HCEC 1CT (cell line): ENCODE measurements around the gene RIMBP2.
"Not testable (repeated sequence)": the region's sequence is repeated elsewhere in the genome, so short reads cannot be mapped to it uniquely, and the experiment has no call there.

Experiments used
- DNase-seq: peaks from one replicate; pipeline ENCODE4 v3.0.0-alpha.2; 2017

RIMBP2 gene

DNA sequence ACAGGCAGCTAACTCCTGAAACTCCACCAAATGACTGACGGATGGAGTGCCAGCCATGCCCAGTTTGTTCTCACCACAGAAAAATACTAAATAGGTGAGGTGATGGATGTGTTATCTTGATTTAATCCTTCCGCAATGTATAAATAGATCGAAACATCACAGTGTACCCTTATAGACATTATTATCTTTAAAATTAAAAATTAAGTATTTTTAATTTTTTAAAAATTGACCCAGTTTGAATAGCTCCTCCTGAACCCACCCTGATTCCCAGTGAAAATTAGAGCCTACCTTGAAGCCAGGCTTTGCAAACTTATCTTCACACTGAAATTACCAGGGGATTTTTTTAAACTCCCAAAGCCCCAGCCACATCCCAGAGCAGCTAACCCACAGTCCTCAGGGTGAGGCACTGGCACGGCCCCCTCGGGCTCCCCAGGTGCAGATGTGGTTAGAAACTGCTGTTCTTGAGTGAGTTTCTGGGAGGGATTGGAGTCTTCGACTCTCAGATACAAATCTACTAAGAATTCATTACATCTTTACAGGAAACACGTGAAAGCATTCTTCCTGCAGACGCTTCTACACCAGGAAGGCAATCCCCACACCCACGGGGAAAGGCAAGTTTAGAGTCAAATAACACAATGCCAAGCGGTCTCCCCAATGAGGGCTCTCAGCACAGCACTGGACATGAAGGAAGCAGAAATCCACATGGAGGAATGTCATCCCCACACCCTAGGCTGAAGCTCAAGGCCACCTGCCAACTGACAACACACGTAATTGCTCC is 126.4 kb downstream of the RIMBP2 start:
- DNase-seq: no peak

DNA sequence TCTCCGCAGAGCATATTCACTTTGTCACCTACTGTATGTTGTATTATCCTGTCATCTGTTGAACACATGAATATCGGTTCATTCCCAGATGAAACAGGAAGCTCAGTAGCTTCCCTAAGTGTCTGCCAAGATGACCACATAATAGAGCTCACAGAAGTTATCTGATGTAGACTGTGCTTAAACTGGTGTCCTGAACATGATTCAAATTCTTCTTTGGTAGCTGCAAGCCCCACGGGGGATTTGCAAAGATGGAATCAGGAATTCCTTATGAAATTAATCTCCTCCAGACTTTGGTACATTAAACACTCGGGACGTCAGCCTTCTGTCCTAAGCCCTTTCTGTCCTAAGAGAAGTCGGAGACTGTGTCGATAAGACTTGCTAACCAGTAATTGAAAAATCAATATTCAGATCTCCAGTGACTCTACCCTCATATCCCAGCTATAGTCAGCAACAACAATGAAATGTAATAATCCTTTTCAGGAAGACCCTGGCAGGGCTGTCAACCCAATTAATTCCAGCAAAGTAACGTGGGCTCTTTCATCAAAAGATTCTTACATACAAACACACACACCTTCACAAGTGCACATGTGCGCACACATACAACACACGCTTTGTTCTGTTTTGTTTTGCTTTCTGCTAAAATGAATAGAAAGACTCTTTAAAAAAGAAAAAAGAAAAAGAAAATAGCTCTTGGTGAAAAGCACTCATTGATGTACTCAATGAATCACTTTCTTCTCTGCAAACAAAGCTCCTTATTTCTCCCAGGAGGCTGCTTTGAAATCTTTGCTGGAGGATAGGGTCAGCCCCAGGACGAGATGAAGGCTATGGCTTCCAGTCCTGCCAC is 127.2 kb downstream of the RIMBP2 start:
- no peak for DNase-seq

DNA sequence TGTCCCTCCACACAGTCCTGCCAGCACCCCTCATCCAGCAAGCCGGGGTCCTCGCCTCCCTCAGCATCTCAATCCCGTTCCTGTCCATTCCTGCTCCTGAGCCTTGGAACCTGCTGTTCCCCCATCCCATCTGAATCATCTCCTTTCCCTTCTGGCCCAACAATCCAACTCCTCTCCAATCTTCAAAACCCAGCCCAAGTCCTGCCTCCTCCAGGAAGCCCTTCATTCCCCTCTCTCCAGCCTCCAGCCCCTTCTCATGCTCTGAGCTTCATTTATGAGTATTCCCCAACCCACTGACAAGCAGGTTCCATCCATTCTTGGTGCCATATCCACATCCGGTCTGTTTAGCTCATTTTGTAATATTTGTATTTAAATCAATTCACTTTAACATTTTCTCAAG is 128.1 kb downstream of the RIMBP2 start:
- DNase-seq: no peak

DNA sequence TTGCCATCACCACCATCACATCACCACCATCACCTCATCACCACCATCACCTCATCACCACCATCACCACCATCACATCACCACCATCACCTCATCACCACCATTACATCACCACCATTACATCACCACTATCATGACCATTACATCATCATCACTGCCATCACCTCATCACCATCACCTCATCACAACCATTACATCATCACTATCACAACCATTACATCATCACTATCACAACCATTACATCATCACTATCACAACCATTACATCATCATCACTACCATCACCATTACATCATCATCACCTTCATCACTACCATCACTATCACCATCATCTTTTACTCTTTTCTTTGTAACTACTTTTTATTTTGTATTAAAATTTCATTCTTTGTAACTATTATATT is 131.6 kb downstream of the RIMBP2 start:
- not testable (repeated sequence) for DNase-seq

DNA sequence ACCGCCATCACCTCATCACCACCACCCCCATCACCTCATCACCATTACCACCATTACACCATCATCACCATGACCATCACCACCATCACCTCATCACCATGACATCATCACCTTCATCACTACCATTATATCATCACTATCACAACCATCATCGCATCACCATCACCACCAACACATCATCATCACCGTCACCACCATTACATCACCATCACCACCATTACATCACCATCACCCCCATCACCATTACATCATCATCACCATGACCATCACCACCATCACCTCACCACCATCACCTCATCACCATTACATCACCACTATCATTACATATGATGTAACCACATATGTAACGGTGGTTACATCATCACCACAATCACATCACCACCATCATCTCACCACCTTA is 132.3 kb downstream of the RIMBP2 start:
- DNase-seq: no peak

DNA sequence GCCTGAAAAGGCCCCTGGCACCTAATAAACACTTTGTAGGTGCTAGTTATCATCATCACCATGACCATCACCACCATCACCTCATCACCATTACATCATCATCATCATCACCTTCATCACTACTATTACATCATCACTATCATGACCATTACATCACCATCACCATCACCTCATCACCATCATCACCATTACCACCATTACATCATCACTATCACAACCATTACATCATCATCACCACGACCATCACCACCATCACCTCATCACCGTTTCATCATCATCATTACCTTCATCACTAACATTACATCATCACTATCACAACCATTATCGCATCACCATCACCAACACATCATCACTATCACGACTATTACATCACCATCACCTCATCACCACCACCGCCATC is 132.8 kb downstream of the RIMBP2 start:
- no peak for DNase-seq

DNA sequence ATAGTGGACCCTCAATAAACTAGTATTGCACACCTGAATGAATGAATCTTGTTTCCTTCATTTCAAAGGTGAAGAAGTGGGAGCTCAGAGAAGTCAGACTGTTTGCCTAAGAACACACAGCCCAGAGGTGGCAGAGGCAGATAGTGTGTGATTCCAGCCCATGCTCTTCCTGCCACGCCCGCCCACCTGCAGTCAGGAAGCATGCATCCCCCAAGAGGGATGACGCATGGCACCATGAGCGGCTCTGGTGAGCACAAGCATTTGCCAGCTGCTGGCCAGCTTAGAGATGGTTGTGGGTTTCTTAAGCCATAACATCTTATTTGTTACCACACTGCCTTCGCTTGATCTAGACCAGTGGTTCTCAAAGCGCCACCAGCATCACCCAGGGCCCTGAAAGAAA is 133.8 kb downstream of the RIMBP2 start:
- DNase-seq: no peak

DNA sequence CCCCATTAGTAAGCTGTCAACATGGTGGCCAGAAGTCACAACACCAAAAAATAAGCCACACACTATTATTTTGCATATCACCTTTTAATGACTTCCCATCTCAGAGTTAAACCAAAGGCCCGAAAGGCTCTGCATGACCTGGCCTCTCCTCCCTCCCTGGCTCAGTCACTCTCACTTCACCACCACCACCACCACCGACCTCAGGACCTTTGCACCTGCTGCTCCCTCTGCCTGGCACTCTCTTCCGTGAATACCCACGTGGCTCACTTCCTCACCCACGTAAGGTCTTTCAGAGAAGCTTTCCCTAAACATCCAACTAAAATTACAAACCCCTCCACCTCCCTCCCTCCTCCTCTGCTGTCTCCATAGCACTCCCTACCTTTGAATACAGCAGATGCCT is 134.3 kb downstream of the RIMBP2 start:
- no peak for DNase-seq

DNA sequence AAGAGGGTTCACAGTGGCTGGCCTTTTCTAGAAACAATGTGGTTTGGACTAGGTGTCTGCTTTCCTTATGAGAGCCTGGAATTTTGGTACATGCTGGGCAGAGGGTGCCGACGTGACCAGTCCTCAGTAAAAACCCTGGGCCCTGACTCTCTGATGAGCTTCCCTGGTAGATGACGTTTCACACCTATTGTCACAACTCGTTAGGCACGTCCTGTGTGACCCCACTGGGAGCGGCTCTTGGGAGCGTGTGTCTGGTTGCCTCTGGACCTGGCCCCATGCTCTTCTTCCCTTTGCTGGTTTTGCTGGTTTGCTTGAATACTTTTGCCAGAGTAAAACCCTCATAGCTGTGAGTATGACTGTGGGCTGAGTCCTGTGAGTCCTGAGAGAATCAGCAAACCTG is 136.9 kb downstream of the RIMBP2 start:
- DNase-seq: no peak

DNA sequence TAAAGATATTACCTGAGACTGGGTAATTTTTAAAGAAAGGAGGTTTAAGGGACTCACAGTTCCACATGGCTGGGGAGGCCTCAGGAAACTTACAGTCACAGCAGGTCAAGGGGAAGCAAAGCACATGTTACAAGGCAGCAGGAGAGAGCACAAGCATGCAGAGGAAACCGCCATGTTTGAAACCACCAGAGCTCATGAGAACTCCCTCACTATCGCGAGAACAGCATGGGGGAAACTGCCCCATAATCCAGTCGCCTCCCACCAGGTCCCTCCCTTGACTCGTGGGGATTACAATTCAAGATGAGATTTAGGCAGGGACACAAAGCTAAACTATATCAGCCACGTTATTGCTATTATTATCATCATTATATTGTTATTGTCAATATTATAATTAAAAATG is 138.7 kb downstream of the RIMBP2 start:
- no peak for DNase-seq

DNA sequence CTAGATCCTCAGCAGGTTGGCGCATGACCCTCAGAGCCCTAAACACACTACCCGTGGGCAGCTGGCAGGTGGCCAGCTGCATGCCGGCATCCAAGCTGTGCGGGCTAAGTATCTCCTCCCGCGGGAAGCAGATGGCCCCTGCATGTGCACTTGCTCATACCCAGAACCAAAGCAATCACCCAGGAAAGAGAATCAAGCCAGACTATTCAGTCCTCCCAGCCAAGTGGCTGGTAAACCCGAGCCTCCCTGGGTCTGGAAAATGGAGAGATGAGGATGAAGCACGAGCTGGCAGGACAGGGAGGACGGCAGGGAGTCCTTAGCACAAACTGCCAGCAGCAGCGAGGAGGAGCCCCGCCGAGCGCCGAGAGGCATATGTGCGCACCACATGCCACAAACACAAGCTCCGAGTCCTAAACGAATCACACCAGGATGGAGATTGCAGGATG is 139.7 kb downstream of the RIMBP2 start:
- DNase-seq: no peak

DNA sequence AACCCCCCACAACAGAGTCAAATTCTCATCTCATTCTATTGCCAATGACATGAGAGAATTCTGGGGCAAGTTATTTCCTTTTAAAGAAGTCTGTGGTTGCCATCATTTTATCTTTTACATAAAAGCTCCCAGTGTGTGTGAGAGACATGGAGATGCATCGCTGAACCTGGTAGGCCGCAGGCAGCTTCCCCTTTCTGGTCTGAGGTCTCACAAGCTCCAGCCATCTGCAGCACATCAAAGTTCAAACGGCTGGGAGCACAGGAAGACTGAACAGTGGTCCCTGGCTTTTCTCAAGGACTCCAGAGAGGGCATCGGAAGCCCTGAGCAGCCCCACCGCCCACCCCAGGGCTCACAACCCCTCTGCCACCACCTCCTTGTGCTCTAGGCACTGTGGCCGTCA is 141.7 kb downstream of the RIMBP2 start:
- DNase-seq: no peak

DNA sequence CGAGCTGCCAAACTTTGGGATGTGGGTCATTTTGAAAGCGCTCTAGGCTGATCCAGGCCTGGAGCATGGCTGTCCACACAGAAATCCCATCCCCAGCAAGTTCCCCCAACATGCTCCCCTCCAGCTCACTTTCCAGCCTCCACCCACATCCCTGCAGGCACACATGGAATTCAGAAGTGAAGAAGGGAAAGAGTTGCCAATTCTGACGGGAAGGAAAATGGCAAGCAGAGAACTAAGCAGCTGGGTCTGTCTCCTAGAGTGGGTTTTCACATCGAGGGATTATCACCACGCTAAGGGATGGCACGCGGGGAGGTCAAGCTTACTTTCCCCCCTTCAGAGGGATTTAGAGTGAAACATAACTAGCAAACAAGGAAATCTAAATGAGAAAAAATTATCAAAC is 142.3 kb downstream of the RIMBP2 start:
- no peak for DNase-seq

DNA sequence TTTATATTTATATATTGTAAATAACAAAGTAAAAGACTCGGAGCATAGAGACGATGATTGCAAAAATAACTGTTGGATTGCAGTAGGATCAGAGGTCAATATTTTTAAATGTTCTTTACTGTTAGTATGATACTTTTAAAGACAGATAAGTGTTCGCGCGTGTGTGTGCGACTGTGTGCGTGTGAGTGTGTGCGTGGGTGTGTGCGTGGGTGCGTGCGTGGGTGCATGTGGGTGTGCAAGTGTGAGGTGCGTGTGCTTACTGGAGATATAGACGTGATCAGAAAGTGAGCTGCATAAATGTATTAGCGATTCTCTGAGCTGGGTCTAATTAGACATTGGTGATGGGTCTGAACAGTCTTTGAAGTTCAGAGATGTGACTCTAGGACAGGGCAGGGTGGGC is 142.9 kb downstream of the RIMBP2 start:
- DNase-seq: no peak

DNA sequence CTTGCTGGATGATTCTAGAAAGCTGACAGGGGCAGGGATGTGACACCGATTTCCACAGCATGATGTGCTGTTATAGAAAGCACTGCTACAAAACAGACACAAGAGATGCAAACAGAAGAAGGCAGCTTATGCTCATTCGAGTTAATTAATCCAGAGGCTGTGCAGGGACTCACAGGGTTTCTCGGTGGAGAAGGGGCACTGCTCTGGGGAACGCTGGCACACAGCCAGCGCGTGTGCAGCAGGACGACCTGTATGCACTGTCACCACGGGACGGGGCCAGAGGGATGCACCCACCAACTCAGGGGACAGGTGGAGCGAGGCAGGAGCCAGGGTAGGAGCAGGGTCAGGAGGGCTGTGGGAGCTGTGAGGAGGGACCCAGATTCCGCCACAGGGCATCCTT is 143.5 kb downstream of the RIMBP2 start:
- no peak for DNase-seq

DNA sequence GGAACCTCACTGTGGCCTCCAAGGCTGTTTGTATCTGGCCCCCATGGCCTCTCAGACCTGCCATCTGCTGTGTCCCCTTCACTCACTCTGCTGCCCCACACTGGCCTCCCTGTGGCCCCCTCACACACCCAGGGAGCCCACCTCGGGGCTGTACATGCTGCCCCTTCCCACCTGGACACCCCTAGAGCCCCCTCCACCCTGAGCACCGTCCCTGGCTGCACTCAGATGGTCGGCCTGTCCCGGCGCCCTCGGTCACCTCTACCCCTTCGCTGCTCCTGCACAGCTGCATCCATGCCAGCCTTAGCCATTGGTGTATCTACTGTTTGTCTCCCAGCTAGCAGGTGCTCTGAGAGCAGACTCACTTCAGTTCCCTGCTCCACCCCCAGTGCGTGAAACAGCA is 144.4 kb downstream of the RIMBP2 start:
- no peak for DNase-seq

DNA sequence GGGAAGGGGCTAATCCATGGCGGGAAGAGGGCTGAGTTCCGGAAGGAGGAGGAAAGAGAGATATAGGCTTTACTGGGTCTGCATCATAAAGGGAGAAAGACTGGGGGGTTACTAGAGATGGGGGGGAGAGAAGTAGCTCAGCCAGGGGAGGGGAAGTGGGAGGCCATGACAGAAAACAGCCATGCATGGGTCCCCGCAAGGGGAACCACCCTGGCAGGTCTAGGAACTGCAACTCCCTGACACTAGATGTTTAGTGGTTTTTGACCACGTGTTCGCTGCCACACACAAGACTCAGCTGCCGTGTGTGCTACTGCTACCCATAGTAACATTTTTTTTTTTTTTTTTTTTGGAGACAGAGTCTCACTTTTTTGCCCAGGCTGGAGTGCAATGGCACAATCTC is 145.0 kb downstream of the RIMBP2 start:
- no peak for DNase-seq

DNA sequence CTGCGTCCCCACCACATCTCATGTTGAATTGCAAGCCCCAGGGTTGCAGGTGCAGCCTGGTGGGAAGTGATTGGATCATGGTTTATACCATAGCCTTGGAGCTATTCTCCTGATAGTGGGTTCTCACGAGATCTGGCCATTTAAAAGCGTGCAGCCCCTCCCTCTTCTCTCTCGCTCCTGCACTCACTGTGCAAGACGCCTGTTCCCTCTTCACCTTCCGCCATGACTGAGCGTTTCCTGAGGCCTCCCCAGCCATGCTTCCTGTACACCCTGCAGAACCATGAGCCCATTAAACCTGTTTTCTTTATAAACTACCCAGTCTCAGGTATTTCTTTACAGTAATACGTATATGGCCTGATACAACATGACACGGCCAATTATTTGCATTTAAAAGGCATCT is 146.6 kb downstream of the RIMBP2 start:
- DNase-seq: no peak

DNA sequence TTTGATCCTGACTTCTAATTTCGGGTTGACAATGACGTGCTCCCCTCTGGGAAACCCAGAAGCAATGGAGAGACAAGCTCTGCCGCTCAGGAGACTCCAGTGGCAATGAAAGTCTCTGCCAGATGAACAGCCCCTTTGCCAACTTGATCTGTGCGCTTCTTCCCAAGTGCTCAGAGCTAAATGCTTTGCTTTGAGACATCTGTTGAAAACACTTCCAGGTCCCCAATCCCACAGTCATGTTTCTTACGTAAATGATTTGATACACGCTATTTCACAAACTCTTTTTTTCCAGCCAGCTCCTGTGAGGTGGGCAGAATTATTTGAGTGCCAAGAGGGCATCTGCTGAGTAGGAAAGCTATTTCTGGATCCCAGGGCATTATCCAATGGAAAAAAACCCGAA is 147.6 kb downstream of the RIMBP2 start:
- no peak for DNase-seq

DNA sequence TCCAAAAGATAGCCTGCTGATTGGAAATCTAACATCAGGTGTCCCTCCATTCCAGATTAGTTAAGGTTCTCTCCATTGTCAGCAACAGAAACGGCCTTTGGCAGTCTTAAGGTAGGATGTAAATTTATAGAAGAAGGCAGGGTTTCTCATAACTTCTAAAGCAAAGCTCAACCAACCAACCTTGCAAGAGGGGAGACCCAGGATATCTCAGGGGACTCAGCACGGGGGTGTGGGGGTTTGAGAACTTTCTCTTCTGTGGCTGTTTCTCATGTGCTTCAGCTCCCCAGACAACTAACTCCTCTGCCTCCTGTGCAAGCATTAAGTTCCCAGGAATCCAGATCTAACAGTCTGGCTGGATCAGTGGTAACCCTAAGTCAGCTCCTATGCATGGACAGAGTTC is 148.1 kb downstream of the RIMBP2 start:
- DNase-seq: no peak

DNA sequence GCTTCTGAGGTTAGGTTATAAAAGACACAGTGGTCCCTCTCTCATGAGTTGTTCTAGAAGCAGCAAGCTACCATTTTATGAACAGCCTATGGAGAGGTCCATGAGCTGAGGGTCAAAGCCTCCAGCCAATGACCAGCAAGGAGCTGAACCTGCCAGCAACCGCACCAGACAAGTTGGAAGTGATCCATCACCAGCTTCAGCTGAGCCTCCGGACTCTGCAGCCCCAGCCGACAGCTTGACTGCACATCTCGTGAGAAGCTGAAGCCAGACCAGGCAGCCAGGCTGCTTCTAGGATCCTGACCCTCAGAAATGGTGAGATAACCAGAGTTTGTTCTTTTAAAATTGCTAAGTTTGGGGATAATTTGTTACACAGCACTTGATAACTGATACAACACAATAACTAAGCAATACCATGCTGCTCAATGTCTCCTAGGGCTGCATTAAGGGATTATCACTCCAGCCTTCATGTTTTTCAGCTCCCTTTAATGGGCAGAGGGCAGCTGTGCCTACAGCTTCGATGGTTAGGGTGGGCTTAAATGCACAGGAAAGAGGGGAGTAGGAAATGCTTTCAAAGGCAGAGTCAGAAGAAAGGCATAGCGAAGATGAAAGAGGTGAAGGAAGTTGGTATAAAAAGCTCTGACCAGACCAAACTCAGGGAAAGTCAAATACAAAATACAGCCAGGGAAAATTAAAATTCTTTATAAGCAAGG is 149.5 kb downstream of the RIMBP2 start:
- no peak for DNase-seq

DNA sequence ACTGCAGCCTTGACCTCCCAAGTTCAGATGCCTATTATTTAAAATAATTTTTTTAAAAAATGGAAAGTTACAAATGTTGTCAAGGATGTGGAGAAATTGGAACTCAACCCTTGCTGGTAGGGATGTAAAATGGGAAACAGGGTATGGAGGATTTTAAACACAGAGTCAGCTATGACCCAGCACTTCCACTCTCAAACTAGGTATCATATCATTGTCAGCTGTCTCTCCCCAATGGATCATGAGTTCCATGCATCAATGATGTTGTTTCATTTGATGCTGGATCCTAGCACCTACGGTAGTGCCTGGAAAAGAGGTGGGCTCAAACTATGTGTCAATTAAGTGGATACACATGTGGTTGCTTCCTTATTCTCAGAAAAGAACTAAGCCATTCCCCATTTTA is 150.9 kb downstream of the RIMBP2 start:
- no peak for DNase-seq

DNA sequence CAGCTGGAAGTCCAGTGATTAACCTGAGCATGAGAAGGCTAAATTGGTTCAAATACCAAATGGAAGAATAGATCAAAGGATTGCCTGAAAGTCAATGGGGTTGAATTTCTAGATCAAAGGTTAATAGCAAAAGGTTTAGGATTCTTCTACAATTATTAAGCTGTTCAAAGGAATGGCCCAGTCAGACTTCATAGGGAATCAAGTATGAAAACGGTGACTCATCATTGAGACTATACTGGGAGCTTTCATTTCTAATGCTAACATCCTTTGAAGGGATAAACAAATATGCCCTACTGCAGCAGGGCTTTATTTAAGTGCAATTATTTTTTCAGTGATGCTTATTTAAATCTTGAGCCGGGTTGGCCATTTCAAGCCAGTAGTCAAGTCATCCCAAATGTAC is 152.8 kb downstream of the RIMBP2 start:
- DNase-seq: no peak

DNA sequence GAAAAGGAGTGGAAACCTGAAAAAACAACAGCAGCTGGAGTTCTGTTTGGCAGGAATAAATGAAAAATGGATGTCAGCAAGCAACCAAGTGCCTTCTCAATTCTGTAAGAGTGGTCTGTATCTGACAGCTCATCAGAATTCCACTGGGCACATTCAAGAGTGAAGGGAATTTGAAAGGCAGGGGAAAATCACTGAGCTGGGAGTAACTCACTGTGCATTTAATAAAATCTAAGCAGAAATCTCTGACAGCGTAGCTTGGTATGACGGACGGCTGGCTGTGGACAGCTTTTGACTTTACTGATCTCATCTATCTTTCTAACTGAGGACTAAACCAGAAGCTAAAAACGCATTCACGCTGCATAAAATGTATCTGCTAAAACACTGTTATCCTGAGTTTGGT is 153.4 kb downstream of the RIMBP2 start:
- no peak for DNase-seq
